Measurements from ENCODE around the gene ADAM15.

GRCh38 chr1:155042789-155043188, 8.3 kb upstream of the ADAM15 start:
- TF ChIP-seq CTCF (IDR thresholded peaks at IDR 0.05; ENCODE audit: insufficient read depth, low read length, poor library complexity, severe bottlenecking) (no peak), EZH2phosphoT487 (conservative IDR thresholded peaks at IDR 0.05; ENCODE audit: low read length) (no peak)
